ENCODE results near the gene TCTN1.

GRCh38 chr12:110638796-110639195 is 24.9 kb downstream of the TCTN1 start:
- TF ChIP-seq POLR2AphosphoS5 (IDR thresholded peaks at IDR 0.05) (no peak), CTCF (IDR thresholded peaks at IDR 0.05) (no peak), POLR2A (IDR thresholded peaks at IDR 0.05) (no peak)

Measured in gastroesophageal sphincter (tissue), 3 donors.